B cell (primary cell): Measurements from ENCODE around the gene SOX8. TPM values are rescaled to one million over a fixed set of nuclear protein-coding genes. Genes with fewer than 3 reads are reported as not detected.
A peak's percentile ranks its signal among the peaks of the same experiment; 100 is the strongest.

ENCODE experiments used
- ATAC-seq: fragments of 200-7000 bp; cut with Tn5 transposase; one replicate; pipeline ENCODE4 v1.10.0; 2021; ENCODE audit warnings: low read depth, mild to moderate bottlenecking, moderate number of reproducible peaks, moderate library complexity
- CTCF ChIA-PET: fragments of 350-600 bp; sonication (Branson Sonifier 250); formaldehyde crosslinking; loops from one replicate; lab custom pipeline; 2021; ENCODE audit warnings: antibody characterized with exemption, inconsistent platforms; lab: Charles Lee
- POLR2A ChIA-PET: fragments of 350-600 bp; sonication (Branson Sonifier 250); formaldehyde crosslinking; loops from one replicate; lab custom pipeline; 2021; ENCODE audit warnings: antibody characterized with exemption; lab: Charles Lee
- DNase-seq: peaks from one replicate; pipeline ENCODE4 v3.0.0; 2013
- H2AFZ ChIP-seq: 2 replicates; pipeline ENCODE4 v1.6.1; 2012; ENCODE audit warnings: mild to moderate bottlenecking, low read depth, low read length; ENCODE audit not compliant: insufficient read depth, poor library complexity, severe bottlenecking
- H3K27ac ChIP-seq, 2 donors: 1 replicate in 1 of 2; 2 replicates in 1 of 2; pipeline ENCODE4 v1.5.1; 2012 to 2013; ENCODE audit warnings: low read length in 2 of 2, mild to moderate bottlenecking in 2 of 2, moderate library complexity in 1 of 2
- H3K27me3 ChIP-seq, 4 experiments: fragments of 200-600 bp in 1 of 4; sonication (generic) in 1 of 4; replicated peaks in 1 of 4; 1 replicate in 2 of 4; 2 replicates in 2 of 4; pipeline versions ENCODE4 v1.6.1 to v1.7.0; 2013 to 2016; ENCODE audit warnings: low read length in 3 of 4, mild to moderate bottlenecking in 2 of 4, mixed read lengths in 1 of 4, moderate library complexity in 1 of 4; ENCODE audit not compliant: insufficient read depth in 4 of 4, control insufficient read depth in 3 of 4; ENCODE audit errors: control extremely low read depth in 1 of 4
- H3K36me3 ChIP-seq, 2 experiments: replicated peaks in 1 of 2; 1 replicate in 1 of 2; 2 replicates in 1 of 2; pipeline versions ENCODE4 v1.6.1 to v1.7.1; 2013; ENCODE audit warnings: low read length in 1 of 2; ENCODE audit not compliant: insufficient read depth in 2 of 2, control insufficient read depth in 1 of 2; ENCODE audit errors: control extremely low read depth in 1 of 2, extremely low read depth in 1 of 2
- H3K4me1 ChIP-seq, 2 donors: fragments of 200-600 bp in 1 of 2; sonication (generic) in 1 of 2; 1 replicate in 1 of 2; 2 replicates in 1 of 2; pipeline versions ENCODE4 v1.5.1 to v1.6.1; 2013 to 2017; ENCODE audit warnings: low read length in 2 of 2; ENCODE audit not compliant: control insufficient read depth in 2 of 2, insufficient read depth in 2 of 2
- H3K4me2 ChIP-seq: replicated peaks from 2 replicates; pipeline ENCODE3; 2012; ENCODE audit warnings: mild to moderate bottlenecking, low read depth, low read length; ENCODE audit not compliant: poor library complexity, severe bottlenecking
- H3K4me3 ChIP-seq, 5 experiments: fragments of 200-600 bp in 1 of 5; sonication (generic) in 1 of 5; 1 replicate in 3 of 5; 2 replicates in 2 of 5; pipeline versions ENCODE4 v1.5.1 to v1.7.0; 2011 to 2016; ENCODE audit warnings: low read length in 4 of 5, mild to moderate bottlenecking in 4 of 5, low read depth in 2 of 5, control low read depth in 1 of 5, moderate library complexity in 1 of 5; ENCODE audit not compliant: insufficient read depth in 1 of 5; ENCODE audit errors: control extremely low read depth in 1 of 5, extremely low read depth in 1 of 5
- H3K79me2 ChIP-seq: fragments of 200-600 bp; sonication (generic); one replicate; pipeline ENCODE4 v1.6.0; 2016; ENCODE audit warnings: low read length; ENCODE audit not compliant: control insufficient read depth, insufficient read depth
- H3K9ac ChIP-seq: fragments of 200-600 bp; sonication (generic); 2 replicates; pipeline ENCODE4 v1.6.1; 2017; ENCODE audit warnings: mild to moderate bottlenecking, low read length, moderate library complexity
- H3K9me3 ChIP-seq, 3 donors: one replicate each; pipeline versions ENCODE4 v1.6.1 to v1.7.1; 2013; ENCODE audit warnings: low read length in 2 of 3; ENCODE audit not compliant: control insufficient read depth in 2 of 3, insufficient read depth in 1 of 3; ENCODE audit errors: control extremely low read depth in 1 of 3
- H4K20me1 ChIP-seq: 2 replicates; pipeline ENCODE4 v1.6.0; 2012; ENCODE audit warnings: mild to moderate bottlenecking, low read length; ENCODE audit not compliant: insufficient read depth, control insufficient read depth, poor library complexity, severe bottlenecking
- H3K27ac Mint-ChIP-seq: one replicate; pipeline ENCODE4 v1.8.0; 2021; ENCODE audit warnings: mixed read lengths
- H3K27me3 Mint-ChIP-seq: one replicate; pipeline ENCODE4 v1.8.0; 2021; ENCODE audit warnings: mixed read lengths
- H3K4me1 Mint-ChIP-seq: one replicate; pipeline ENCODE4 v1.8.0; 2021; ENCODE audit warnings: mixed read lengths
- H3K4me3 Mint-ChIP-seq: one replicate; pipeline ENCODE4 v1.8.0; 2021; ENCODE audit warnings: mixed read lengths
- H3K9me3 Mint-ChIP-seq: one replicate; pipeline ENCODE4 v1.8.0; 2022; ENCODE audit warnings: mixed read lengths; ENCODE audit not compliant: insufficient read depth
- CTCF ChIP-seq: fragments of 200-600 bp; IDR thresholded peaks from one replicate; pipeline ENCODE4 v1.8.0; 2022; ENCODE audit warnings: antibody characterized with exemption, mild to moderate bottlenecking
- EZH2 ChIP-seq: IDR thresholded peaks from 2 replicates; pipeline ENCODE4 v1.6.1; 2012; ENCODE audit warnings: borderline replicate concordance, low read depth, mild to moderate bottlenecking, moderate library complexity, low read length; ENCODE audit not compliant: insufficient read depth, poor library complexity, severe bottlenecking
- WGBS: methylation state at CpG from one replicate; pipeline ENCODE4 v1.1.5; 2013; ENCODE audit warnings: missing lambda C conversion rate; ENCODE audit not compliant: insufficient coverage; 5-methylcytosine and 5-hydroxymethylcytosine counted together
- intact Hi-C: fragments of 100-400 bp; cut with micrococcal nuclease; formaldehyde crosslinking; loops from one replicate; pipeline ENCODE4 v1.10.0; 2022
- polyA plus RNA-seq: library from polyadenylated mRNA; depleted of rRNA; stranded (reverse); fragments of >200 nt; gene quantifications from 2 replicates; pipeline ENCODE4 v1.2.3, GENCODE V29; 2012
- total RNA-seq, 2 donors: library from RNA; stranded (reverse); fragments of 120-200 nt in 1 of 2; gene quantifications; 1 replicate in 1 of 2; 2 replicates in 1 of 2; pipeline versions ENCODE4 v1.2.3 to v1.2.4, GENCODE V29; 2013 to 2022

The SOX8 gene
- total and polyA plus RNA-seq, 2 donors (not counting 1 experiment from before 2014, with no cell fraction given), result 0.03 to 1.2 TPM

DNA sequence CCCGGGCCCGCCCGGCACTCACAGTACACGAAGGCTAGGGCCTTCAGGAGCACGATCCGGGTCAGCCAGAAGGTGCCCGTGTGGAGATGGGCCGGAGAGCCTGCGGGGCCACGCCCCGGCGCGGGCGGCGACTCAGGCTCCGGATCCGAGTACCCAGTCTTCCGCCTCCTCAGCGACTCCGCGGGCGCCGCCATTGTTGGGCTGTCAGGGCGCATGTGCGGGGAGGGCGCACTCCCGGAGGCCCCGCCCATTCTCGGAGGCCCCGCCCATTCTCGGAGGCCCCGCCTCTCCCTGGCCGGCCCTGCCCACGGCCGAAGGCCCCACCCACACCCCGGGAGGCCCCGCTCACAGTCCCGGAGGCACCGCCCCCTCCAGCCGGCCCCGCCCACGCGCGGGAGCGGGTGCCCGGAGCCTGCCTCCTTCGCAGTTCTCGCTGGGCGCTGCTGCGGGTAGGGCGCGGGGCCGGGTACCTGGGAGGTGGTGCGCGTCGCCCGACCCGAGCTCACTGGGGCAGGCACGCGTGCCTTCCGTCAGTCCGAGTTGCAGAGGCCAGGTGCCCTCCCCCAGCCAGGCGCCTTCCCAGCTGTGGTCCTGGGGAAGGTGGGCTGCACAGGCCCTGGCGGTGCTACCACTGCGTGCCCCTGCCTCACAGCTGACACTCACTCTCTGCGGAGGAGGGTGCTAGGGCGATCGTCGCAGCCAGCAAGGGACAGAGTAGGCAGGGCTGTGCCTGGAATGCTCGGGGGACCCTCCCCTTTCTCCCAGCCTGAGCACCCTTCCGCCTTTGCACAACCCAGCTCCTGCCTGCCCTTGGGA lies 10.6 kb upstream of the SOX8 start, which contains the start of gene LMF1:
LMF1 (minus strand) TSS at position 219 of the 816 bp plus-strand sequence; CDS start at position 215, 4 bp downstream.
- peaks cover 19% of the 10 kb centered on the region for H3K4me1 Mint-ChIP-seq
- peak within 1 kb of the TSS; percentile 83 for H3K4me3 Mint-ChIP-seq
- DNase-seq (peak; percentile 96), ATAC-seq (peak; percentile 99)
- Histone ChIP-seq H2AFZ (peak within 1 kb of the TSS; percentile 97), H4K20me1 (peaks cover 18% of the 10 kb centered on the region), H3K4me1 (peaks cover 9 to 17% of the 10 kb centered on the region in 2 donors), H3K9ac (peak within 1 kb of the TSS; percentile 94), H3K4me2 (peak within 1 kb of the TSS; percentile 99), H3K79me2 (peaks cover 9% of the 10 kb centered on the region), H3K36me3 (peaks cover 0 to 2% of the 10 kb centered on the region in 2 experiments), H3K27me3 (peaks cover 0 to 4% (median 0%) of the 10 kb centered on the region in 4 experiments), H3K4me3 (peak within 1 kb of the TSS in 4 of 5 experiments; percentile 68 to 90 (median 84)), H3K9me3 (peaks cover 0 to 12% (median 0%) of the 10 kb centered on the region in 3 donors), H3K27ac (peak within 1 kb of the TSS; percentile 38 to 77)
- POLR2A ChIA-PET, result interaction anchor here (1.5 kb wide), 1 partner anchor 10 kb away, joined by 9 read pairs; the partner anchor contains the start of gene SOX8
- H3K9me3 Mint-ChIP-seq, result no peaks in the 10 kb centered on the region
- no peaks in the 10 kb centered on the region for H3K27me3 Mint-ChIP-seq
- 2% methylated on average over 69 of the region's 71 CpGs for WGBS
- intact Hi-C loops, result loop anchor here (1.0 to 5.0 kb wide), 3 partner anchors 9 to 254 kb away; partner anchors contain the start of gene METRN
- no peak for TF ChIP-seq CTCF
- TF ChIP-seq EZH2, result no peak
- peak within 1 kb of the TSS; percentile 53 for H3K27ac Mint-ChIP-seq
- CTCF ChIA-PET, result no interaction called here

GRCh38 chr16:971582-971905 lies 10.0 kb upstream of the SOX8 start:
- Histone ChIP-seq H3K36me3 (no peaks in the 10 kb centered on the region), H3K4me2 (peak overlapping the region; percentile 99), H3K4me3 (peak overlapping the region in 1 of 5 experiments; percentile 44), H4K20me1 (peaks cover 17% of the 10 kb centered on the region), H3K79me2 (peaks cover 9% of the 10 kb centered on the region), H3K4me1 (peaks cover 9 to 17% of the 10 kb centered on the region in 2 donors), H3K27ac (no peak overlapping the region), H3K9me3 (peaks cover 0 to 14% (median 0%) of the 10 kb centered on the region in 3 donors), H3K9ac (no peak overlapping the region), H2AFZ (peak overlapping the region; percentile 97), H3K27me3 (peaks cover 0 to 4% (median 0%) of the 10 kb centered on the region in 4 experiments)
- intact Hi-C loops, result loop anchor here (1.0 to 5.0 kb wide), 3 partner anchors 9 to 254 kb away; partner anchors contain the start of gene METRN
- Mint-ChIP-seq H3K4me1 (peaks cover 17% of the 10 kb centered on the region), H3K27ac (peak overlapping the region; percentile 20), H3K27me3 (no peaks in the 10 kb centered on the region), H3K4me3 (peak overlapping the region; percentile 77), H3K9me3 (no peaks in the 10 kb centered on the region)
- POLR2A ChIA-PET, result interaction anchor here (1.5 kb wide), 1 partner anchor 10 kb away, joined by 9 read pairs; the partner anchor contains the start of gene SOX8
- CTCF ChIA-PET, result no interaction called here
- ATAC-seq (no peak), DNase-seq (no peak)
- WGBS, result 95% methylated on average over 4 of the region's 5 CpGs
- TF ChIP-seq CTCF (no peak), EZH2 (no peak)
